Sigmoid colon (tissue), 7 donors: ENCODE results near the gene PIRT. TPM values are rescaled to one million over a fixed set of nuclear protein-coding genes. Genes with fewer than 3 reads are reported as not detected.

Source experiments
- DNase-seq: peaks from one replicate; pipeline ENCODE4 v3.0.0-alpha.2; 2019
- H3K27ac ChIP-seq, 4 donors: fragments of 200-600 bp; sonication (generic); one replicate each; pipeline ENCODE4 v1.5.1; 2016 to 2019; ENCODE audit warnings: mild to moderate bottlenecking in 1 of 4
- H3K27me3 ChIP-seq, 3 donors: fragments of 200-600 bp; sonication (generic); one replicate each; pipeline ENCODE4 v1.5.1; 2019; ENCODE audit warnings: mild to moderate bottlenecking in 1 of 3
- H3K36me3 ChIP-seq, 4 donors: fragments of 200-600 bp; sonication (generic); one replicate each; pipeline ENCODE4 v1.5.1; 2016 to 2019
- H3K4me1 ChIP-seq, 4 donors: fragments of 200-600 bp; sonication (generic); one replicate each; pipeline ENCODE4 v1.5.1; 2017 to 2019
- H3K4me3 ChIP-seq, 4 donors: fragments of 200-600 bp; sonication (generic); one replicate each; pipeline ENCODE4 v1.5.1; 2017 to 2019; ENCODE audit warnings: mild to moderate bottlenecking in 2 of 4, moderate library complexity in 1 of 4
- H3K9me3 ChIP-seq, 4 donors: fragments of 200-600 bp in 3 of 4; sonication (generic) in 3 of 4; one replicate each; pipeline versions ENCODE4 v1.5.1 to v1.6.1; 2013 to 2019
- CTCF ChIP-seq, 4 experiments: fragments of 450-650 bp in 3 of 4; fragments of 200-600 bp in 1 of 4; IDR thresholded peaks; one replicate each; pipeline ENCODE4 v1.5.1; 2016 to 2019; ENCODE audit warnings: antibody characterized with exemption in 4 of 4, mild to moderate bottlenecking in 3 of 4, moderate library complexity in 2 of 4
- EP300 ChIP-seq, 4 donors: sonication (generic); formaldehyde crosslinking; IDR thresholded peaks; one replicate each; pipeline ENCODE4 v1.6.1; 2017; ENCODE audit warnings: antibody characterized with exemption in 4 of 4
- POLR2A ChIP-seq, 2 donors: fragments of 450-650 bp; IDR thresholded peaks; one replicate each; pipeline ENCODE4 v1.6.1; 2016; ENCODE audit warnings: antibody characterized with exemption in 2 of 2, mild to moderate bottlenecking in 2 of 2, moderate library complexity in 2 of 2
- POLR2AphosphoS5 ChIP-seq, 4 donors: sonication (generic); formaldehyde crosslinking; IDR thresholded peaks; one replicate each; pipeline ENCODE4 v1.6.1; 2017; ENCODE audit warnings: antibody characterized with exemption in 4 of 4
- WGBS, 2 donors: extraction: QIAGEN DNeasy Blood & Tissue Kit; methylation state at CpG; one replicate each; pipeline ENCODE4 v1.1.7; 2013; 5-methylcytosine and 5-hydroxymethylcytosine counted together
- intact Hi-C: fragments of 100-400 bp; cut with DNase I; formaldehyde crosslinking; loops from one replicate; pipeline ENCODE4 v1.15.1; 2023
- polyA plus RNA-seq, 3 donors: library from polyadenylated mRNA; stranded (reverse); fragments of 200-250 nt; gene quantifications; one replicate each; pipeline ENCODE4 v1.2.3, GENCODE V29; 2013
- small RNA-seq, 3 donors: library from RNA; depleted of rRNA; stranded (forward); fragments of <200 nt; gene quantifications; one replicate each; pipeline ENCODE3, GENCODE V24; 2016
- total RNA-seq, 4 donors: library from RNA; depleted of rRNA; stranded (reverse); fragments of >200 nt; gene quantifications; one replicate each; pipeline ENCODE4 v1.1.0, GENCODE V29; 2016
- donor health status: healthy with polysubstance abuse.
- donor health status: Bipolar disorder and iron deficiency.
- donor health status: healthy.

PIRT gene
- total and polyA plus RNA-seq, 7 donors, result 0.46 to 10.3 (median 3.6) TPM

GRCh38 chr17:10775058-10775457, 62.8 kb downstream of the PIRT start:
- 43 to 89% methylated on average over 4 of the region's 4 CpGs for WGBS, 2 donors

GRCh38 chr17:10773391-10773790, 64.5 kb downstream of the PIRT start:
- Histone ChIP-seq H3K27me3 (no peaks in the 10 kb centered on the region), H3K9me3 (peaks cover 0 to 4% (median 0%) of the 10 kb centered on the region in 4 donors), H3K4me1 (no peaks in the 10 kb centered on the region), H3K4me3 (no peak overlapping the region), H3K27ac (no peak overlapping the region), H3K36me3 (no peaks in the 10 kb centered on the region)
- intact Hi-C loops, result no loop called here
- WGBS, 2 donors, result 77 to 89% methylated on average over 2 of the region's 2 CpGs
- no peak for TF ChIP-seq POLR2AphosphoS5 (IDR thresholded peaks at IDR 0.05)
- DNase-seq, result peak; percentile 4

More at GRCh38 chr17:10775058-10775457, 62.8 kb downstream of the PIRT start:
- intact Hi-C loops, result no loop called here
- peak; percentile 41 for DNase-seq
- H3K27ac ChIP-seq, result no peak overlapping the region
- no peaks in the 10 kb centered on the region for H3K27me3 ChIP-seq
- TF ChIP-seq CTCF (IDR thresholded peaks at IDR 0.05), result no peak
- TF ChIP-seq POLR2A (IDR thresholded peaks at IDR 0.05), result no peak
- no peak for TF ChIP-seq EP300 (IDR thresholded peaks at IDR 0.05)
- no peak for TF ChIP-seq POLR2AphosphoS5 (IDR thresholded peaks at IDR 0.05)
- peaks cover 0 to 4% (median 0%) of the 10 kb centered on the region in 4 donors for H3K9me3 ChIP-seq
- H3K4me1 ChIP-seq, result no peaks in the 10 kb centered on the region
- no peak overlapping the region for H3K4me3 ChIP-seq
- no peaks in the 10 kb centered on the region for H3K36me3 ChIP-seq

Small RNAs within 50 kb of the gene (small RNA-seq; reads per million reads assigned to genes)
- gene AC015908.2 (0 reads per million in 3 donors), gene RNU6-1065P (0 reads per million in 3 donors), gene TMEM238L (0 reads per million in 3 donors)

Other genes starting within 250 kb of the PIRT start
- 100 to 1,000 TPM in 1 of 4 donors, 1 to 10 TPM in 2, under 1 TPM in 1; 0.82 to 108 (median 2.0) TPM for gene MYH3, start 180.8 kb downstream of the PIRT start, total RNA-seq
- 1 to 10 TPM in 2 of 3 donors, under 1 TPM in 1; 0.23 to 2.9 (median 1.2) TPM for gene MYH3, start 180.8 kb downstream of the PIRT start, polyA plus RNA-seq
- gene SCO1, start 140.6 kb downstream of the PIRT start, total RNA-seq, result 10 to 100 TPM; 12.2 to 22.1 (median 17.9) TPM
- 10 to 100 TPM; 24.0 to 37.5 (median 26.7) TPM for gene SCO1, start 140.6 kb downstream of the PIRT start, polyA plus RNA-seq
- 10 to 100 TPM in 3 of 4 donors, 1 to 10 TPM in 1; 7.6 to 16.6 (median 15.3) TPM for gene ADPRM, start 140.5 kb downstream of the PIRT start, total RNA-seq
- 10 to 100 TPM in 2 of 3 donors, 1 to 10 TPM in 1; 7.4 to 11.4 (median 10.7) TPM for gene ADPRM, start 140.5 kb downstream of the PIRT start, polyA plus RNA-seq
- 10 to 100 TPM in 2 of 4 donors, 1 to 10 TPM in 2; 9.1 to 16.8 (median 12.2) TPM for gene TMEM220, start 108.1 kb downstream of the PIRT start, total RNA-seq
- gene TMEM220, start 108.1 kb downstream of the PIRT start, polyA plus RNA-seq, result 10 to 100 TPM in 2 of 3 donors, 1 to 10 TPM in 1; 8.3 to 22.7 (median 13.2) TPM
- not detected for gene TMEM238L, start 34.0 kb downstream of the PIRT start, total RNA-seq
- gene TMEM238L, start 34.0 kb downstream of the PIRT start, polyA plus RNA-seq, result 100 to 1,000 TPM in 1 of 3 donors, 10 to 100 TPM in 2; 43.2 to 130 (median 97.8) TPM